Measurements from ENCODE around the gene CD44.
"Not testable (repeated sequence)": the region's sequence is repeated elsewhere in the genome, so short reads cannot be mapped to it uniquely, and the experiment has no call there.

Gene CD44

GRCh38 chr11:35216962-35217678, 78.1 kb downstream of the CD44 start:
- no peak for DNase-seq

GRCh38 chr11:35218956-35219355, 80.0 kb downstream of the CD44 start:
- no peak for DNase-seq

DNA sequence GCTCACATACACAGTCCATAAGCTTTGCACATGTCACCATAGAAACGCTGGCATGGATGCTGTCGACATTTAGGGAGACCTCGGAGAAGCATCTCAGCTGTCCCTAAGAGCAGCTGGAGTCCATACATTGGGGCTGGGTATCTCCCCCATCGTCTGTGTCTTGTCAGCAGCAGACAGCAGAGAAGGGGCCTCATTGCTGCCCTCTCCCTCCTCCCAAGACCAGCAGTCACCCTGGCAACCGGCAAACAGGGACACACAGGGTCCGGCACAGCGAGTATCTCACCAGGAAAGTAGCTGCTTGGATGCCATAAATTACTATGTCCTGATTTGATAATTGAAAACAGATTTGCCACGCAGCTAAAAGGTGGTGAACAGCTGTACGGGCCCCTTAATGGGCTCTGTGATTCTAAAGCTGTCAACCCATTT, 84.4 kb downstream of the CD44 start:
- no peak for DNase-seq

DNA sequence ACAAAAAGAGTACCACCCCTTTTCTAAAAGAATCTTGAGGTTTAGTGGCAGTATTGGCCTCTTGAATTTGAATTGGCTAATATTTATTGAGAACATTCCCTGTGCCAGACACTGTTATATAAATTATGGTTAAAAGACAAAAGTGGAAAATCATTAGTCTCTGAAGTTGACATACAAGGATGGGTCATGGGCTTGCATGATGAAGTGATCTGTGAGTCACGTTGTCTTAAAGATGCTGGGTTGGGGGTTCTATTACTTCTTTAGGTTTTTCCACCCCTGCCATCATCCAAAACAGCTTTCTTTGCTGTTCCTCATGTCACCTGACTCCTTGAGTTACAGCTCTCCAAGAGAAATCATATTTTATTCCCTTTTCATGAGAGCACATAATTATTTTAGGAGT, 85.0 kb downstream of the CD44 start:
- DNase-seq, result no peak

DNA sequence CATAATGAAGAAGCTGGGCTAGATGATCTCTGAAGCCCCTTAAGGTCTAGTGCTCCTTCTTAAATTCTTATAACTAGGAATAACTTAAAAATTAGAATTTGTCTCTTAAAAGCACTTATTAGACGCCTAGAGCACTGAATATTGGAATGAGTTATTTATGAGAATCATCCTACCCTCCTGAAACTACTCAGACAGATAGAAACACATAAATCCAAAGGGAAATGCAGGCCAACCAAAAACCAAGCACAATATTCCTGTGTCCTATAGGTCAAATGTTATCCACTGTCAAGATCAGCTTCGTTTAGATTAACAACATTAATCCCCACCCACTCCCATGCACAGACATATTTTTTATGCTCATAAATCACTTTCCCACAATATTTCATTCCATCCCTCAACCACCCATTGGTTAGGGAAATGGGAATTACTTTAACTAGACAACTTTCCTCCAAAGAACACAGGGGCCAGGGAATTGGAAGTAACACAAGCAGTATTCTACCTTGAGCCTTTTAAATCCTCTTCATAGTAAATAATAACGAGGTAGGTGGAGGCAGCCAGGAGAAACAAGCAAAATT, 87.1 kb downstream of the CD44 start:
- DNase-seq, result no peak

GRCh38 chr11:35226756-35227155, 87.8 kb downstream of the CD44 start:
- DNase-seq, result not testable (repeated sequence)

- no peak for DNase-seq
Measured at GRCh38 chr11:35227576-35228327, 88.8 kb downstream of the CD44 start.

DNA sequence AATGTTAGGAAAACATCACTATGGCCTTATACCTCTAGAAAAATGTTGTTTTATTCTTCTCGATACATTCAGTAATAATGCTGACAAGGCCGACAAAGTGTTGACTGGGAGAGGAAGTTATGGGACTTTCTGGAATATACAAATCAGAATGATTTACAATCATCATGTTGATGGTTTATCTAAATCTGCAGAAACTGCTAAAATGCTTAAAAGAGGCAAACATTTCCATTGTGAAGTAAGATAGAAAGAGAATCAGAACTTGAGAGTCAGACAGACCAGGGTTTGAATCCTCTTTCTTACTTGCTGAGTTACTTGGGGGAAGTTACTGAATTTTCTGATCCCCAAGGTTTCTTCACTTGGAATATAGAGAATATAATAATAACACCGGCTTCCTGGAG, 89.4 kb downstream of the CD44 start:
- DNase-seq, result no peak

DNA sequence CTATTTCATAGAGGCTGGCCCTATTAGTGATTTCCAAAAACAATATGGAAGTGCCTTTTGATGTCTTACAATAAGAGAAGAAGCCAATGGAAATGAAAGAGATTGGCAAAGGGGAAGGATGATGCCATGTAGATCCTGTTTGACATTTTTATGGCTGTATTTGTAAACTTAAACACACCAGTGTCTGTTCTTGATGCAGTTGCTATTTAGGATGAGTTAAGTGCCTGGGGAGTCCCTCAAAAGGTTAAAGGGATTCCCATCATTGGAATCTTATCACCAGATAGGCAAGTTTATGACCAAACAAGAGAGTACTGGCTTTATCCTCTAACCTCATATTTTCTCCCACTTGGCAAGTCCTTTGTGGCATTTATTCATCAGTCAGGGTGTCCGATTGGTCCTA, 91.4 kb downstream of the CD44 start:
- DNase-seq, result no peak

DNA sequence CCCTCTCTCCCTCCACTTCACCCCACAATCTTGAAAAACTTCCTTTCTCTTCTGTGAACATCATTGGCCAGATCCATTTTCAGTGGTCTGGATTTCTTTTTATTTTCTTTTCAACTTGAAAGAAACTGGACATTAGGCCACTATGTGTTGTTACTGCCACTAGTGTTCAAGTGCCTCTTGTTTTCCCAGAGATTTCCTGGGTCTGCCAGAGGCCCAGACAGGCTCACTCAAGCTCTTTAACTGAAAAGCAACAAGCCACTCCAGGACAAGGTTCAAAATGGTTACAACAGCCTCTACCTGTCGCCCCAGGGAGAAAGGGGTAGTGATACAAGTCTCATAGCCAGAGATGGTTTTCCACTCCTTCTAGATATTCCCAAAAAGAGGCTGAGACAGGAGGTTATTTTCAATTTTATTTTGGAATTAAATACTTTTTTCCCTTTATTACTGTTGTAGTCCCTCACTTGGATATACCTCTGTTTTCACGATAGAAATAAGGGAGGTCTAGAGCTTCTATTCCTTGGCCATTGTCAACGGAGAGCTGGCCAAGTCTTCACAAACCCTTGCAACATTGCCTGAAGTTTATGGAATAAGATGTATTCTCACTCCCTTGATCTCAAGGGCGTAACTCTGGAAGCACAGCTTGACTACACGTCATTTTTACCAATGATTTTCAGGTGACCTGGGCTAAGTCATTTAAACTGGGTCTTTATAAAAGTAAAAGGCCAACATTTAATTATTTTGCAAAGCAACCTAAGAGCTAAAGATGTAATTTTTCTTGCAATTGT, 92.3 kb downstream of the CD44 start:
- DNase-seq, result no peak

GRCh38 chr11:35232891-35233330, 93.9 kb downstream of the CD44 start:
- no peak for DNase-seq

DNA sequence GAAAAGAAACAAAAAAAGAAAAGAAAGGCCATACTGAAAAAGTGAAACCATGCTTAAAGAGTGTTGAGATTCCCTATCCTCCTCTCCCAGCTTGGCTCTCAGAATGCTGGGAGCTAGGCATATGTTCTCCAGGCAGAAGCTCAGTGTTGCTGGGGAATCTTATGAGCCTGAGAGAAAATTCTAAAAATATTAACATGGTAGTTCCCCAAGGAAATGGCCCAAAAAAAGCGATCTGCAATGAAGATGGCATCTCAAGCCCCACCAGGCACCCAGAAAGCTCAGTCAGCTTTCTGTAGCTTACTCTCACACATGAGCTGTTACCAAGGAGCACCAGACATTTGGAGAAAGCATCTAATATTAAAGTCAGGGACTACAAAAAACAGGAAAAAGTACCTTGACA, 94.5 kb downstream of the CD44 start:
- DNase-seq, result no peak

GRCh38 chr11:35234460-35235156, 95.6 kb downstream of the CD44 start:
- DNase-seq, result no peak

GRCh38 chr11:35235157-35235468, 96.1 kb downstream of the CD44 start:
- no peak for DNase-seq

- no peak for DNase-seq
Measured at GRCh38 chr11:35235498-35235897, 96.5 kb downstream of the CD44 start.

DNA sequence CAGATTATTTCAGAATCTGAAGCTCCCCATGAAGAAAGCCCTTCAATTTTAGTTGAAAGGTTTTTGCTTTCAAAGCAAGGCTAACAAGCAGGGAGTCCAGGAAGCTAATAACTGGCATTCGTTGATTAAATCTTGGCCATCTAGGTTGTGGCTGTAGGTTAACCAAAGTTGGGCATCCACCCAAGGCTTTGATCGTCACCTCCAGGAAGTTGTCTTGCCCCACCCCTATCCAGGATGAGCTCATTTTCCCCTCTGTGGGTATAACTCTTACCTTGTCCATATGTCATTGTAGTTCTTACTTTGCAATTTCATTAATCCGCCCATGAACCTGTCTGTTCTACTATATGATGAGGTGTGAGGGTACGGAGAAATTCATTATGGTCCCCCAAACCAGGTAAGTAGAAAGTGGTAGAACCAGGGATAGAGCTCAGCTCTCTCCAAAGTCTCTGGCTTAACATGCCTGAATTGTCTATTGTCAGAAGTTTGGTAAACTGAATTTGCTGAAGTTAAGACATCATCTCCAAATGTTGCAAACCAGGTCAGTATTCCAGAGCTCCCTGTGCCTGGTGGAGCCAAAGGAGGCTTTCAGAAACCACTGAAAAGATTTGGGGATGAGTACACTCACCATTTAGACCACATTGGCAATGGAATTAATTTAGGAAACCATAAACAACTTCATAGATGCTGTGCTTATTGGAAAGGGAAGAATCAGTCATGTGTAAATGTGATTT, 97.1 kb downstream of the CD44 start:
- no peak for DNase-seq

DNA sequence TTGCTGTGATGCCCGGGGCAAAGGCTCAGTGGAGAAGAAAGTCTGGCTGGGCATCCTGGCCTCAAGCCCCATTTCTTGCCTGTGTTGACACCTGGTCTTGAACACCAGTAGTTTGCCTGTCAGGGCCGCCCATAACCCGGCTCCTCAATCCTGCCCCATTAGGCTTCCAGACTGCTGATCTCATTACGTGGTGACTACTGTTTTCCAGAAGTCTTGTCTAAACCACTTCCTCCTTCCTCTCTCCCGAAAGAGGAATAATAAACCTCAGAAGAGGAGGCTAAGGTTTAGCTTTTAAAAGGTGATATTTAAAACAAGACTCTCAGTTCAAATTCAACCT, 97.7 kb downstream of the CD44 start:
- DNase-seq, result no peak

DNA sequence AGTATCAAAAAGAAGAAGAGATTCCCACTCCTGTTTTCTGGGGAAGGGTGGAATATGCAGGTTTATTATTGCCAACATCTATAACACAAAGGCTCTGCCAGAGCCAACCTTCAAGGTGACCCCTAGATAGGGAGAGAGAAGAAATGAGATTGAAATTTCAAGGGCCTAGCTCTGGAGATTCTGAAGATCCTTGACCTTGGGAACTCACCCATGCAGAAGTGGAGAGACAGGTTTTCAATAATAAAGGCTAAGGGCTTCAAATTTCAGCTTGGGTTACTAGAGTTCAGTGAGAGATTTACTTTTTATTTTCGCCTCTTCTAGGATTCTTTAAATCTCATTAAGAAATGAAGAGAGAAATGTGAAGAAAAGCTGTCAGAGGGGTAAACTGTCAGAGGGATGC, 98.4 kb downstream of the CD44 start:
- DNase-seq, result no peak

DNA sequence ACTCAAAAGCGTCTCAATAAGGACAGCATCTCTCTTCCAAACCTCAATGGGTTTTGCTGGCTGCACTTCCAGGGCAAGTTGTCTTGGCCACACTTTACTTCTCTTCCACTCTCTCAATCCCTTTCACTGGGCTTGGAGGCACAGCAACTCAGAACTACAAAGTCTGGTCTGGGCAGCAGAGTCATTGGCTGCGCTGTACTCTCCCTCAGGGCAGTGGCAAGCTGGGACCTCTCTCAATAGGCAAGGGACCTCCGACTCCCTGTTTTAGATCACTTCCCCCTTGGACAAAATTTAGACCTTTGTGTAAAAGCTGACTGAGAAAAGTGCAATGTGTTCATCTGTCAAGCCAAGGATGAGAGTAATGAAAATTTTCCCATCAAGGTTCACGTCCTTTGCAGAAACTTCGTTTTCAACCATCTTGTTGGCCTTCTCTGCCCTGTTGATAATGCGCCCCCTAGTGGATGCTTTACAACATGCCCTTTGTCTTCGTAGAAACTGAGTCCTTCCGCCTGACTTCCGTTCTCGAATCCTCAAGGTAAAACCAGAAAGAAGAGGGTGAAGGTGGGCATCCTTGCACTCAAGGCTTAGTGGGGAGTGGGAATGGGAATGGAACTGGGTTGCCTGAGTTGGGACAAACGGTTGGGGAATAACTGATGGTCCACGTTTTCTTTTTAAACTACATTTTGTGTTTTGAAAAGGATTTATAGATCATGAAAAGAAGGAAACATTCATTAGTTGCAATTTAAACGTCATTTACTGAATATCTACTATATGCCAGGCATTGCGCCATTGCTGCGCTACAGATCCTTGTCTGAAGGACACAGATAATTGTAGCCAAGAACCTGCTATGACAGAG, 99.1 kb downstream of the CD44 start:
- DNase-seq, result peak; percentile 41

DNA sequence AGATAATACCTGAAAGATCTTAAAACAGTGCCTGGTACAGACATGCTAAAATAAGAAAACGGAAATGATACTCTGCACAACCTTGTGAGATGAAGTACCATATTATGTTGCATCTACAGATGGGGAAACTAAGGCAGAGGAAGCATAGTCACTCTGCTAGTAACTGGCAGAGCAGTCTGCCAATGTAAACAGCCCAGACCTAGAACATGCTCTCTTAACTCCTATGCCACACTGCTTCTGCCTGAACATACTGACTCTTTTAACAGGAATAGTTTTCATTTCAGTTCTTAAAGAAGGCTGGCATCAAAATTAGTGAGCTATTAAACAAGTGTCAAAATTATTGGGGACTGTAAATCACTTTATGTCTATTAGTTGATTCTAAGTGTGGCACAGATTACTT, 99.9 kb downstream of the CD44 start:
- no peak for DNase-seq

DNA sequence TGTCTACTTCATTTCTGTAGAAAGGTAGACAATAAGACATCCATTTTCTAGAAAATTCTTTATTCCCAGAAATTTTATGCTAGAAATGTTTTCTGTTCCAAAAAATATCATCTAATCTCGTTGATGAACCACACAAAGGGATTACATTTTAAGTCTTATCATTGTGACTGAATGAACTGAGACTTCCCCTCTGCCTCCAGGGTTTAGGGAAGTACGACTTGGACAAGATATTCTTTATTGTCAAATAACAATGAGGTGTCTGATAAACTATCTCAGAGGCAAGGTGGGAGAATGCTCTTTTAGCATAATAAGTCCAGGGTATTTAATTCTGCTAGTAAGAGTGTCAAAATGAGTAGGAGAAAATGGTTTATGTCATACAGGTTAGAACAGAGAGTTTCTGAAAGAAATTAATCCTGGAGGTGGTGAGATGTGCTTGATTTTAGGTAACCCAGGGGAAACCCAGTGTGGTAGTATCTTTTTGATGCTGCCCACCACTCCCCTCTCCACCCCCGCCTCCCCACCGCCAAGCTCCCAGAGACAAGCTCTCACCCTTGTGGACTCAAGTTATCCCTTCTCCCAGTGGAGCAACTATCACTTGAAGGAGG, 100.6 kb downstream of the CD44 start:
- no peak for DNase-seq
